Heart left ventricle (tissue), 13 donors: ENCODE data around the gene ASIC4.

Experiments used
- POLR2A ChIP-seq, 2 donors: fragments of 450-650 bp; IDR thresholded peaks; one replicate each; pipeline ENCODE4 v1.6.1; 2017; ENCODE audit warnings: antibody characterized with exemption in 2 of 2, mild to moderate bottlenecking in 2 of 2, moderate library complexity in 2 of 2
- TF ChIP-seq, protein P1 (sequence below), 12 donors: fragments of 200-600 bp; sonication (generic) in 4 of 12; IDR thresholded peaks; one replicate each; pipeline versions ENCODE4 v1.5.0 to v1.8.0; 2018 to 2022; ENCODE audit warnings: antibody characterized with exemption in 12 of 12, mild to moderate bottlenecking in 5 of 12
- donor health status: ischemic (EF 13 %, LVEDD 7.1; RV severe dilation, severe dysfunction).
- donor health status: DM: no; HTN: yes; CAD: no.
- donor health status: DM: no; HTN: no; CAD: no.
- donor health status: ischemic (EF 25% LVEDD 6.9; RV normal size, moderate dysfunction).
- donor health status: ischemic (EF 25% LVEDD 5.7; RV mildly dilated, moderate dysfunction).
- donor health status: ischemic (EF 35%, LVEDD 5.7; RV mildly dilated, moderate dysfunction).
- donor health status: nonischemic (EF 11% LVEDD 7.7; RV severe dilation, severe dysfunction).
- donor health status: DM: yes; HTN: yes; CAD: no.
- donor health status: PGD.
- donor health status: ischemic (EF 29% LVEDD 5.4; RV normal size, mild dysfunction).
- donor health status: nonischemic (EF 23%, LVEDD 6.1; RV moderate dilation, normal function).

DNA sequence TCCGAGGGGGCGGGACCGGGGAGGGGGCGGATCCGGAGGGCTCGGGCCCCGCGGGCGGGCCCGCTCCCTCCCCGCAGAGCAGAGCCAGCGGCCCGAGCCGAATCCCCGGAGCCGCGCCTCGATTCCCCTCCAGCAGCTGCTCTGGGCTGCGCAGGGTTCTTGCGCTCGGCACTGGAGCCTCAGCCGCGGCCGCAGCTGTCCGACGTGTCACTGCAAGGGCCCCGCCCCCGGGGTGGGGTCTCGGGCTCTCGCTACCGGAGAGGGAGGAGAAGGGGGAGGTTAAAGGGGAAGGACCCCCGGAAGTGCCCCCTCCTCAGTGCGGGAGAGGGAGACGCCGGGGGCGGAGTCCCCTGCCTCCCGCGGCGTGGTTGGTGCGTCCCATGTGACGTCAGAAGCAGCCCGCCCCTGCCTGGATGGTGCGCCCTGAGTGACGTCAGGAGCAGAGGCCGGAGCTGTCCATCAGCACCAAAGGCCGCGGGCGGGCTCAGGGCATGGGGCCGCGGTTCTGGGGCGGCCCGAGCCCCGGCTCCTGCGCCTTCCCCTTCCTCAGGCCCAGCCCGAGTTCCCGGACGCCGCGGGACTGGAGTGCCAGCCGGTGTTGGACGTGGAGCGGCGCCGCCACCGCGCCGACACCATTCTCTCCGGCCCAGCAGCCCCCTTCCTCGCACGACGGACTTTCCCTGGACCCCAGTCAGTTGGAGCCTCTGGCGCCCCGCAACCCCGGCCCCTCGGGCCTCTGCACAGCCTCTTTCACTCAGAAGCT, 29.5 kb downstream of the ASIC4 start, which contains the start of the genes CHPF and TMEM198:
- TF ChIP-seq, protein P1, sequence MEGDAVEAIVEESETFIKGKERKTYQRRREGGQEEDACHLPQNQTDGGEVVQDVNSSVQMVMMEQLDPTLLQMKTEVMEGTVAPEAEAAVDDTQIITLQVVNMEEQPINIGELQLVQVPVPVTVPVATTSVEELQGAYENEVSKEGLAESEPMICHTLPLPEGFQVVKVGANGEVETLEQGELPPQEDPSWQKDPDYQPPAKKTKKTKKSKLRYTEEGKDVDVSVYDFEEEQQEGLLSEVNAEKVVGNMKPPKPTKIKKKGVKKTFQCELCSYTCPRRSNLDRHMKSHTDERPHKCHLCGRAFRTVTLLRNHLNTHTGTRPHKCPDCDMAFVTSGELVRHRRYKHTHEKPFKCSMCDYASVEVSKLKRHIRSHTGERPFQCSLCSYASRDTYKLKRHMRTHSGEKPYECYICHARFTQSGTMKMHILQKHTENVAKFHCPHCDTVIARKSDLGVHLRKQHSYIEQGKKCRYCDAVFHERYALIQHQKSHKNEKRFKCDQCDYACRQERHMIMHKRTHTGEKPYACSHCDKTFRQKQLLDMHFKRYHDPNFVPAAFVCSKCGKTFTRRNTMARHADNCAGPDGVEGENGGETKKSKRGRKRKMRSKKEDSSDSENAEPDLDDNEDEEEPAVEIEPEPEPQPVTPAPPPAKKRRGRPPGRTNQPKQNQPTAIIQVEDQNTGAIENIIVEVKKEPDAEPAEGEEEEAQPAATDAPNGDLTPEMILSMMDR (IDR thresholded peaks at IDR 0.05) = no peak
- TF ChIP-seq POLR2A (IDR thresholded peaks at IDR 0.05) = peak in 1 of 2 donors; percentile 75
